Measurements from ENCODE around the gene BANK1. TPM values are rescaled to one million over a fixed set of nuclear protein-coding genes. Genes with fewer than 3 reads are reported as not detected.

The BANK1 gene
- total and polyA plus RNA-seq, 5 donors = 0.20 to 1.3 (median 0.78) TPM

DNA sequence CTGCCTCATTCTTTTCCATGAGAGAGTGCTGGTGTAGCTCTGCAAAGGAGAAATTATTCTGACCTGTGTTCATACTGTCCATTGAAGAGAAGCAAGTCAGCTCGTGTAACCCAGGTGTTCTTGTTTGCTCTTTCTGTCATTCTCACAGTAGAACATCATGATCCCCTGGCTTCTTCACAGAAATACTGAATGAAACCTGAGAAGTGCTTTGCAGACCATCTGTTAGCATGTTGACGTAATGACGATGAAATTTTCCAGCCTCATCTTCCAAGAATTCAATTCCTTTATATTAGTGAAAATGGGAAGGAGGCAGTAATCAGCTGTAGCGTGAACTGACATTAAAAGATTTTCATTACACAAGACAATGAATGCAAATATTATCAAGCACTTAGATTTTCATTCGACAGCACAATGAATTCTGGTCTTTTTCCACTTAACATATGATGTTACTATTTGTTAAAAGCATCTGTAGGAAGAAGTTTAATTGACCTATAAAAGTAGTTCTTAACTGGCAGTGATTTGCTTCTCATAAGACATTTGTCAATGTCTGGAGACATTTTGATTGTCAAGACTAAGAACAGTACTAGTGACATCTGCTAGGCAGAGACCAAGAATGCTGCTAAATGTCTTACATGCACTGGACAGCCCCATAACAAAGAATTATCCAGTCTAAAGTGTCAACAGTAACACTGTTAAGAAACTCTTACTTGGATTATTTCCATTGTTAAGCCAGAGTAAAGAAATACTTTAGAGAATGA, 246.3 kb downstream of the BANK1 start:
- no peaks in the 10 kb centered on the region for H3K27me3 ChIP-seq (ENCODE audit: control insufficient read depth, insufficient read depth)

DNA sequence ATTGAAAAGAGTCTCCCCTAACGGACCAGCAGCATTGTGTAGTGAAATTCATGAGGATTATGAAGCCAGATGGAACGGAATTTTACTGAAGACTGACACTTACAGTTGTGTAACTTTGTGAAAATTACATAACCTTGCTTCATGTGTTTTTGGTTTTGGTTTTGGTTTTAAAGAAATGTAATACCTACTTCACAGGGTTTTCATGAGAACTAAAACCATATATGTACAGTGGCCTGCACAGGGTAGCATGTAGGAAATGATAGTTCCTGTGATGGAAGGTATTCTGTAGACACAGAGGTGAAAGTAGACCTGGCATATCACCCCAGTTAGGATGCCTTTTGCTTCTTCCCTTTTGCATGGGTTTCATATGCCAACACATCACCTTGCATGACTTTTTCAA, 247.0 kb downstream of the BANK1 start:
- DNase-seq (no peak), ATAC-seq (no peak)
- H3K27me3 ChIP-seq (ENCODE audit: control insufficient read depth, insufficient read depth) = no peaks in the 10 kb centered on the region
- WGBS = 44% methylated on average over 2 of the region's 2 CpGs
- no peak overlapping the region for H3K27ac ChIP-seq (ENCODE audit: low read length)
- no peak overlapping the region for H3K4me3 ChIP-seq (ENCODE audit: low read length)
- no peaks in the 10 kb centered on the region for H3K9me3 ChIP-seq (ENCODE audit: control insufficient read depth, low read length)
- H3K4me1 ChIP-seq (ENCODE audit: control insufficient read depth, insufficient read depth, low read length) = no peaks in the 10 kb centered on the region
- intact Hi-C loops (cut with DNase I) = no loop called here

More for the DNA sequence above, 246.3 kb downstream of the BANK1 start:
- no peak for DNase-seq
- Histone ChIP-seq H3K4me3 (ENCODE audit: low read length) (no peak overlapping the region), H3K4me1 (ENCODE audit: control insufficient read depth, insufficient read depth, low read length) (no peaks in the 10 kb centered on the region), H3K9me3 (ENCODE audit: control insufficient read depth, low read length) (no peaks in the 10 kb centered on the region), H3K27ac (ENCODE audit: low read length) (no peak overlapping the region)
- intact Hi-C loops (cut with DNase I) = no loop called here
- no peak for ATAC-seq
- 54% methylated on average over 5 of the region's 5 CpGs for WGBS

DNA sequence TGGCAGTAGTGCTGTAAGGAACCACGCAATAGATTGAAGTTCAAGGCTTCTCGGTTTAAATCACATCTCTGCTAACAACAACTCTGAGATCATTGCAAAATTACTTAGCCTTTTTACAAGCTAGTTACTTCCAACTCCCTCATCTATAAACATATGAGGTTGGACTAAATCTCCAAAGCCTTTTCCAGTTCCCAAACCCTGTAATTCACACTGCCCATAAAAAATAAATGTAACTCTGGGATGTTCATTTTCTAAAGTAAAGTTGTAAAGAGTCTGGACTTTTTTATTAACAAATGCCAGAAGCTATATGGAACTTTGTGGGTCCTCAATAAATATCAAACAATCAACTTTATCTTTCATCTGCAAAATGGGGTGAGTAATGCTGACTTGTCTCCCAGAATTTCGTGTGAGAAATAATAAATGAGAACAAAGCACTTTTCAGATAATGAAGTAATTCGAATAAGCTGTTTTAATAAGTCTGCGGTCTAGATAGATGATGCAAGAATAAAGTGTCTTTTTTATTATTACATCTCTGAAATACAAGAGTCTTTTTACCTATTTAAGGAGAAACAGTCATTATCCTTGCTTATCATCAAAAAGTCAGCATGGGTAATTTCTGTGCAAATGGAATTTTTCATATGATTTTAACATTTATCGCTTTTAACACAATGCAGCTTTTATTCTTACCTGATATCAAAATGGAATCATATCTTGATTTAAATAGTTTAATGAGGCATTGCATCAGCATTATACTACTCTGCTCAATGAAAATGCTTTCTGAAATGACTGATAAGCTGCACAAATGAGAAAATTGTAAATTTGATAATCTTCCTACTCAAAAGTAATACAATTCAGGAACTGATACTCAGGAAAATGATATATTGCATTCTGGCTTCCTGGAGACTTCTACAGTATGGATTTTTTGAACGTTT, 252.6 kb downstream of the BANK1 start:
- WGBS = 67% methylated on average over 7 of the region's 7 CpGs
- ATAC-seq = no peak
- H3K27me3 ChIP-seq (ENCODE audit: control insufficient read depth, insufficient read depth) = no peaks in the 10 kb centered on the region

DNA sequence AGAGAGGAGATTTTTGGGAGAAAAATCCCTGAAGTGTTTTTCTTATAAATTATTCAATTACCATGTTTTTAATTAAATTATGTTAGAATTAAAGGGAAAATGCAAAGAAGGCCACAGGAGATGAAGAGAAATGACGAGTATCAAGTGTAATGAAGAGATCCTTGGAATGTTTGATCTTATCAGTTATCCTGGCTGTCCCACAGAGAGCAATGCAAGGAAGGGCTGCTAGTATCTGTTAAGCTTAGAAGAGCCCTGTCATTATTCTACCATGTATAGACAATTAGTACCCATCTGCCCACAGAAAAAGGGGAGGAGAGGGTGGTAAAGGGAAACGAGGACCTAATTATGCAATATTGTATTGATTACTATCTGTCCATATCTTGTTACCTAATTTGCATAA, 257.1 kb downstream of the BANK1 start:
- WGBS = 56% methylated on average over 2 of the region's 2 CpGs
- Histone ChIP-seq H3K4me1 (ENCODE audit: control insufficient read depth, insufficient read depth, low read length) (no peaks in the 10 kb centered on the region), H3K9me3 (ENCODE audit: control insufficient read depth, low read length) (no peaks in the 10 kb centered on the region), H3K27ac (ENCODE audit: low read length) (no peak overlapping the region), H3K4me3 (ENCODE audit: low read length) (no peak overlapping the region), H3K27me3 (ENCODE audit: control insufficient read depth, insufficient read depth) (no peaks in the 10 kb centered on the region)
- DNase-seq (no peak), ATAC-seq (no peak)
- intact Hi-C loops (cut with DNase I) = no loop called here

More for the DNA sequence above, 252.6 kb downstream of the BANK1 start:
- no peak for DNase-seq
- Histone ChIP-seq H3K9me3 (ENCODE audit: control insufficient read depth, low read length) (no peaks in the 10 kb centered on the region), H3K4me3 (ENCODE audit: low read length) (no peak overlapping the region), H3K27ac (ENCODE audit: low read length) (no peak overlapping the region), H3K4me1 (ENCODE audit: control insufficient read depth, insufficient read depth, low read length) (no peaks in the 10 kb centered on the region)
- intact Hi-C loops (cut with DNase I) = no loop called here

DNA sequence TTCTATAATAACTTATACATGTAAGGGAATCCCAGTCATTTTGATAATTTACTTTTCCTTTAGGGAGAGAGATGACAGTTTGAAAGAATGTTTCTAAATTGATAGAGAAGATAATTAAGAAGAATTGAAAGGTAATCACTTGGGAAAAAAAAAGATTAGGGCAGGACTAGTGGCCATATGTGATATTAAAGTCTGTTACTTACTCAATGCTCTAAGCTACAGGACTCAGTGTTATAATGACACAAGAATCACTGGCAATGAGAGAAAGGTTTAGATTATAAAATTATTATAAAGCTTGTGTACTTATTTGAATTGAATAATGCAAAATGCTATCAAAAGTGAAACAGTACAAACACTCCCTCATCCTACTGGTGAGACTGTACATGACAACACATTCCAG, 265.3 kb downstream of the BANK1 start:
- intact Hi-C loops (cut with DNase I) = no loop called here
- no peak overlapping the region for H3K27ac ChIP-seq (ENCODE audit: low read length)
- DNase-seq (no peak), ATAC-seq (no peak)
- no peaks in the 10 kb centered on the region for H3K9me3 ChIP-seq (ENCODE audit: control insufficient read depth, low read length)
- no peak overlapping the region for H3K4me3 ChIP-seq (ENCODE audit: low read length)
- no peaks in the 10 kb centered on the region for H3K4me1 ChIP-seq (ENCODE audit: control insufficient read depth, insufficient read depth, low read length)
- H3K27me3 ChIP-seq (ENCODE audit: control insufficient read depth, insufficient read depth) = no peaks in the 10 kb centered on the region

DNA sequence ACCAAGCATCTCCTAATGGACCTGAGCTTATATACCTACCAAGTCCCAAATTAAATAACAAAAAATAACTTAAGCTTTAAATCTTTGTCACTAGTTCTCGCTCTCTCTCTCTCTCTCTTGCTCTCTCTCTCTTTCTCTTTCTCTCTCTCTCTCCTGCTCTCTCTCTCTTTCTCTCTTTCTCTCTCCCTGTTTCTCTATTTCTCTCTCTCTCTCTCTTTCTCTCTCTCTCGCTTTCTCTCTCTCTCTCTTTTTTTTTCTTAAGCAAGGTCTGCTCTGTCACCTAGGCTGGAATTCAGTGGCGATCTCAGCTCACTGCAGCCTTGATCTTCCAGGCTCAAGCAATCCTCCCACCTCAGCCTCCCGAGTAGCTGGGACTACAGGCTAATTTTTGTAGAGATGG, 266.6 kb downstream of the BANK1 start:
- no peaks in the 10 kb centered on the region for H3K9me3 ChIP-seq (ENCODE audit: control insufficient read depth, low read length)
- H3K27ac ChIP-seq (ENCODE audit: low read length) = no peak overlapping the region
- H3K4me3 ChIP-seq (ENCODE audit: low read length) = no peak overlapping the region
- 85% methylated on average over 4 of the region's 4 CpGs for WGBS
- H3K4me1 ChIP-seq (ENCODE audit: control insufficient read depth, insufficient read depth, low read length) = no peaks in the 10 kb centered on the region
- intact Hi-C loops (cut with DNase I) = no loop called here
- ATAC-seq = no peak
- no peak for DNase-seq
- H3K27me3 ChIP-seq (ENCODE audit: control insufficient read depth, insufficient read depth) = no peaks in the 10 kb centered on the region

DNA sequence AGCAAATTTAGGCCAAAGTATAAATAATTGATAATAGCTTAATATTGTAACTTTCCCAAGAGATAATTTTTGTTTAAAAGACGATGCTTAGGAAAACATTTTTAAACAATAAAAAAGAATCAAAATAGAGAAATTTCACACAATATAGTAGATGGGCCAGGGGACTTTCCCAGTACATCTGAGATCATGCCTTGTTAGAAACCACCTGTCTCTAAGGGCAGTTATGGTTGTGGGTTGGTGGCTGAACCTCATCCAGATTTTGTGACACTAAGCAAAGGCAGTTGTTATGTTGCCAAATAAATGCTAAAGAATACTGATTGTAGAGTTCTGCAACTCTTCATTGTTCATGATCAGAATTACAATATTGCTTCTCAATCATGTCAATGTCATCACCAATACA, 270.6 kb downstream of the BANK1 start:
- WGBS = 61% methylated on average over 1 of the region's 1 CpG
- no peaks in the 10 kb centered on the region for H3K4me1 ChIP-seq (ENCODE audit: control insufficient read depth, insufficient read depth, low read length)
- no peak for ATAC-seq
- no peaks in the 10 kb centered on the region for H3K27me3 ChIP-seq (ENCODE audit: control insufficient read depth, insufficient read depth)
- no peak overlapping the region for H3K4me3 ChIP-seq (ENCODE audit: low read length)
- H3K27ac ChIP-seq (ENCODE audit: low read length) = no peak overlapping the region
- H3K9me3 ChIP-seq (ENCODE audit: control insufficient read depth, low read length) = no peaks in the 10 kb centered on the region
- no peak for DNase-seq
- intact Hi-C loops (cut with DNase I) = no loop called here

DNA sequence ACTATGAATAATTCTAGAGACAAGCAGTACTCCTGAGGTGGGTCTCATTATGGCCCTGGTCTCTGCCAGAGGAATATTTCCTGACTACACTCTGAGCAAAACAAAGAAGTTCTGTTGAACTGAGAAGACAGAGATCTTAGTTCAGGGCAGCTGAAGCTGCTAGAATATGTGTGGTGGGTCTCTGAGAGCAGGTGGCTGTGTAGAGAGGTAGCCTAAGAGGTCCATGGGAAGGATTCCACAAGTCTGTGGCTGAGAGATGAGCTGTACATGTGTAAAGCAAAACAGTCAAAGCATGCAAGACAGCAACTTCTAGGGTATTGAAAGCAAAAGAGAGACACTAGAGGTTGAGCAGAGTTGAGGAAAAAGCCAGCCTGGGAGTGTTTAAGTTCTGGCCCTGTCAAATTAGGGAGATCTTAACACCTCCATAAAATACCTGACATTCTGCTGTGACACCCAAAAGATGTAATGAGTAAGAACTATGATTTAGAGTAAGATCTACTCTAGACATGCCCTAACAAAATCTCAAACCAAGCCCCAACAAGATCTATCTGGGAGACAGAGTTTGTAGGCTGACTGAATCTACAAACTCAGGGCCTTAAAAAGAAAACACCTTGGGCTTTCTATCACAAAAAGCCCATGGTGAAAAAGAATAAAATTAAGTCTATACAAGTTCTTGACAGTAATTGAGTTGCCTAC, 274.4 kb downstream of the BANK1 start:
- Histone ChIP-seq H3K4me1 (ENCODE audit: control insufficient read depth, insufficient read depth, low read length) (no peaks in the 10 kb centered on the region), H3K4me3 (ENCODE audit: low read length) (no peak overlapping the region), H3K27me3 (ENCODE audit: control insufficient read depth, insufficient read depth) (no peaks in the 10 kb centered on the region), H3K9me3 (ENCODE audit: control insufficient read depth, low read length) (no peaks in the 10 kb centered on the region), H3K27ac (ENCODE audit: low read length) (no peak overlapping the region)
- ATAC-seq (no peak), DNase-seq (no peak)
- intact Hi-C loops (cut with DNase I) = no loop called here

DNA sequence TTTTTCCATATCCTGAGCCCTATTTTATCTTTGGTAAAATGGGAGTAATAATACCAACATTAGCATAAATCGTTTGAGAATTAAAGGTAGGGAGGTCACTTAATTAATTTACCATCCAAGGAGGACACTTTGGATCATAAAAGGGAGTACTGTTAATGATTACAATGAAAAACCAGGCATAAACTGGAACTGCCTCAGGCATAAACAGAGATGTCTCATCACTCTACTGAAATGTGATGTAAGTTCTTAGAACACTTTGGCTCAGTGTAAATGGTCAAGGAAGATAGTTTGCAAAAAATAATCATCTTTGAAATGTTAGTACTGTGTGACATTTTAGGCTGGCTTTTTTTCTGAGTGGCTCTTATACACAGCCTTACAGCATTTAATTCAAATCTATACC, 286.1 kb downstream of the BANK1 start:
- DNase-seq (no peak), ATAC-seq (no peak)
- Histone ChIP-seq H3K27me3 (ENCODE audit: control insufficient read depth, insufficient read depth) (no peaks in the 10 kb centered on the region), H3K9me3 (ENCODE audit: control insufficient read depth, low read length) (no peaks in the 10 kb centered on the region), H3K4me1 (ENCODE audit: control insufficient read depth, insufficient read depth, low read length) (no peaks in the 10 kb centered on the region), H3K4me3 (ENCODE audit: low read length) (no peak overlapping the region), H3K27ac (ENCODE audit: low read length) (no peak overlapping the region)
- 71% methylated on average over 1 of the region's 1 CpG for WGBS
- intact Hi-C loops (cut with DNase I) = no loop called here

DNA sequence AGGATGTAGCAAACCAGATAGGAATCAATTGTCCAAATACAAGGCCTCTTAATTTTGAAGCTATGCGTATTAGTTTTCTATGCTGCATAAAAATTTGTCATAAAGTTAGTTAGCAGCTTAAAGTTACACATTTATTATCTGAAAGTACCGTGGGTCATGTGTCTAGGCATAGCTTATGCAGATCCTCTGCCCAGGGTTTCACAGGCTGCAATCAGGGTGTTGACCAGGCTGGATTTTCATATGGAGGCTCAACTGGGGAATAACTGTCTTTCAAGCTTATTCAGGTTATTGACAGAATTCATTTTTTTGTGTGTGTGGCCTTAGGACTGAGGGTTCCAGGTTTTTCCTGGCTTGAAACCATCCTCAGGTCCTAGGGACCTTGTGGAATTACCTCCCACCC, 289.7 kb downstream of the BANK1 start:
- no peak overlapping the region for H3K27ac ChIP-seq (ENCODE audit: low read length)
- H3K27me3 ChIP-seq (ENCODE audit: control insufficient read depth, insufficient read depth) = no peaks in the 10 kb centered on the region
- no peak for DNase-seq
- no peaks in the 10 kb centered on the region for H3K4me1 ChIP-seq (ENCODE audit: control insufficient read depth, insufficient read depth, low read length)
- intact Hi-C loops (cut with DNase I) = no loop called here
- H3K4me3 ChIP-seq (ENCODE audit: low read length) = no peak overlapping the region
- H3K9me3 ChIP-seq (ENCODE audit: control insufficient read depth, low read length) = no peaks in the 10 kb centered on the region
- no peak for ATAC-seq
- 92% methylated on average over 2 of the region's 2 CpGs for WGBS

Data from right cardiac atrium (tissue), 5 donors.